ENCODE results near the gene SLC8A3.

- no peak for TF ChIP-seq CTCF (IDR thresholded peaks at IDR 0.05)
- no peak for TF ChIP-seq POLR2A (IDR thresholded peaks at IDR 0.05)
These were observed 49.0 kb upstream of the SLC8A3 start for GRCh38 chr14:70237710-70238109.
